Stimulated activated CD4-positive, alpha-beta T cell treated with anti-CD3 and anti-CD28 coated beads, Interleukin-15, amount 100 ng/mL, for 1 hour (primary cell): Measurements from ENCODE around the gene TNFRSF18.
"Not testable (repeated sequence)": the region's sequence is repeated elsewhere in the genome, so short reads cannot be mapped to it uniquely, and the experiment has no call there.

Source experiments
- DNase-seq, 2 donors: peaks; one replicate each; pipeline ENCODE4 v3.0.0-alpha.2; 2020; ENCODE audit warnings: low read depth in 1 of 2, low spot score in 1 of 2

TNFRSF18 gene

DNA sequence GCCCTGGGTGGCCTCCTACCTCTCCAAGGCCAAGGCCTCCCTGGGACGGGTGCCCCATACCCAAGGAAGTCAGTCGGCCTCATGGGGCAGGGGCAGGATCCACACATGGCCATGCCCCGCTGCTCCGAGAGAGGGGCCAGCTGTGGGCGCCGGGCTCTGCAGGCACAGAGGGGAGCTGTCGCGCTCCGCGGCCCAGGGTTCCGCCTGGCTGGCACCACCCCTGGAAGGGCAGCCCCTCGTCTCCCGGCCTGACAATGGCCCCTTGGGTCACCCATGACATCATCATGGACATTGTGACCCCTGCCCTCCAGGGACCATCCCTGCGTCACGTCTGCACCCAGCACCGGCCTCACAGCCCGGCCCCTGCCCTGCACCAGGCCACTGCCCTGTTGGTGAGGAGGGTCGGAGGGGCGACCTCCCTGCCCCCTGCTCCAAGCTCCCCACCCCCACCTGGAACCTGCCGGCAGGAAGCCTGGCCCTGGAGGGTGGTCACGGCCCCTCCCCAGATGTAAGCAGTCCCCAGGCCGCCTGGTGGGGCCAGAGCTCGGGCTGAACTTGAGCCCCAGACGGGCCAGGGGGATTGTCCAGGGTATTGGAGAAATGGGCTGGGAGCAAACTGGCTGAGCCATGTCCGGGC, 26.9 kb downstream of the TNFRSF18 start:
- DNase-seq: no peak

DNA sequence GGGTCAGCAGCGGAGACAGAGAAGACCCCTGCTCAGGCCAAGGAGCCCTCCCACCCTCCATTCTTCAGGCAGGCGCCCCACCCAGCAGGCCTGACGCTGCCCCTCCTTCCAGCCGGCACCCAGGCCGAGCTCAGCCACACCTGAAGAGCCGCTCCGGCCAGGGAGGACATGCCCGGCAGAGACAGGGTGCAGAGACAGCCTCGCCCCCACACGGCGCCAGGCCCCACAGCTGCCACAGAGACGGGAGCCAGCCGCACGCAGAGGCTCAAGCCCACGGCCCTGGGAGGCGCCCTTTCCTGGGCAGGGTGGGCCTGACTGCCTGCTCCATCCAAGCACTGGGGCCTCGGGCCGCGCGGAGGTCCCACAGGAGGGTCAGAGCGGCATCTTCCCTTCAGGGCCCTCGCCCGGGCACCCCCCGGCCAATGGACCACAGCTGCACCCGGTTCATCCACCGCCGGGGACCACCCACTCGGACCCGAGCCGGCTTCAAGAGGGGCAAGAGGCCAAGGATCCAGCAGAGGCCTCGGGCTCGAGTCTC, 27.5 kb downstream of the TNFRSF18 start:
- DNase-seq: no peak

DNA sequence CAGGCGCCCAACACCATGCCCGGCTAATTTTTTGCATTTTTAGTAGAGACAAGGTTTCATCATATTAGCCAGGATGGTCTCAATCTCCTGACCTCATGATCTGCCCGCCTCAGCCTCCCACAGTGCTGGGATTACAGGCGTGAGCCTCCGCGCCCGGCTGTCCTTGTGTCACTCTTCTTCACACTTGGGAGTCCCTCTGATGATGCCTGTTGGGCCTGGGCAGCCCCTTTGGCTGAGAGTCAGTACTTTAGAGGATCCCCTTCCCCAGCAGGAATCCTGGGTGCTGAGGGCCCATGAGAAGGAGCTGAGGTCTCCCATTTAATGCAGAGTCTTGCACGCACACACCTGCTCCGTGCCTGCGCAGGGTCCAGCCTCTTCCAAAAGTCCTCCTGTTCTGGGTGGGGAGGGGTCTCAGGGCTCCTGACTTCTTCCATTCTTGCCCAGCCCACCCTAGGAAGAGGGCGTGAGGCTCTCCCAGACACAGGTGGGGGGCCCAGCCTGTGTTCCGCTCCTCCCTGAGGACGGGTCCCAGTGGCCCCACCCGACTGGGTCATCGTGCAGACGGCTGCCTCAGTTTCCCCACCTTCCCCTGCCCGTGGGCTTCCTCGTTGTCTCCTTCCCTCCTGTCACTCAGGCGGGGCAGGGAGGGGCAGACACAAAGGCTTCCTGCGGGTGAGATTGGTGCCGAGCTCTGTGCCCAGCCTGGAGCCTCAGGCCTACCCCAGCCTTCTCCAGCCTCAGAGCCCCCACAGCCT, 28.8 kb downstream of the TNFRSF18 start:
- no peak for DNase-seq

DNA sequence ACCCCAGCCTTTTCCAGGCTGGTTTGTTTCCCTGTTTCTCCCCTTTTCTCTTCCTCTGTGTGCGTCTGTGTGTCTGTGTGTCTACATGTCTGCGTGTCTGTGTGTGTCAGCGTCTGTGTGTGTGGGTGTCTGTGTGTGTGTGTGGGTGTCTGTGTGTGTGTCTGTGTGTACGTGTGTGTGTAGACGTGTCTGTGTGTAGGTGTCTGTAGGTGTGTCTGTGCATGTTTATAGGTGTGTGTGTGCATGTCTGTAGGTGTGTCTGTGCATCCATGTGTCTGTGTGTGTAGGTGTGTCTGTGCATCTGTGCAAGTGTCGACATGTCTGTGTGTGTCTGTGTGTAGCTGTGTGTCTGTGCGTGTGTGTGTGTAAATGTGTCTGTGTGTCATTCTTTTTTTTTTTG, 29.5 kb downstream of the TNFRSF18 start:
- no peak for DNase-seq

DNA sequence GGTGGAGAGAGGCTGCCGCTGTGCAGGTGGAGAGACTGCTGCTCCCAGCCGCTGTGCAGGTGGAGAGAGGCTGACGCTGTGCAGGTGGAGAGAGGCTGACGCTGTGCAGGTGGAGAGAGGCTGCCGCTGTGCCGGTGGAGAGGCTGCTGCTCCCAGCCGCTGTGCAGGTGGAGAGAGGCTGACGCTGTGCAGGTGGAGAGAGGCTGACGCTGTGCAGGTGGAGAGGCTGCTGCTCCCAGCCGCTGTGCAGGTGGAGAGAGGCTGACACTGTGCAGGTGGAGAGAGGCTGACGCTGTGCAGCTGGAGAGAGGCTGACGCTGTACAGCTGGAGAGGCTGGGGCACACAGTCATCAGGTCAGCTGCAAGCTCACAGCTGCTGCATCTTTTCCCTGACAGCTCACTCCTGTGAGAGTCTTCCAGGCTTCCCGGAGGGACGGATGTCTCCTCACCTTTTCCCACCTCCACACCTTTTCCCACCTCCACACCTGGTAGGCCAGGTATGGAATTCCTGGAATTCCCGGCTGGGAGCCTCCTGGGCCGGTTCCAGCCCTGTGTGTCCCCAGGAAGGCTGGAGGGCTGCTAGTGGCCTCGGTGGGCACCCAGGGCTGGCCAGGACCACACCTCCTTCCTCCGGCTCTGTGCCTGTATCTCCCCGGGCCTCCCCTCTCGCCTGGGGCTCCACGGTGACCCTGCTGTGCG, 30.2 kb downstream of the TNFRSF18 start:
- not testable (repeated sequence) for DNase-seq

DNA sequence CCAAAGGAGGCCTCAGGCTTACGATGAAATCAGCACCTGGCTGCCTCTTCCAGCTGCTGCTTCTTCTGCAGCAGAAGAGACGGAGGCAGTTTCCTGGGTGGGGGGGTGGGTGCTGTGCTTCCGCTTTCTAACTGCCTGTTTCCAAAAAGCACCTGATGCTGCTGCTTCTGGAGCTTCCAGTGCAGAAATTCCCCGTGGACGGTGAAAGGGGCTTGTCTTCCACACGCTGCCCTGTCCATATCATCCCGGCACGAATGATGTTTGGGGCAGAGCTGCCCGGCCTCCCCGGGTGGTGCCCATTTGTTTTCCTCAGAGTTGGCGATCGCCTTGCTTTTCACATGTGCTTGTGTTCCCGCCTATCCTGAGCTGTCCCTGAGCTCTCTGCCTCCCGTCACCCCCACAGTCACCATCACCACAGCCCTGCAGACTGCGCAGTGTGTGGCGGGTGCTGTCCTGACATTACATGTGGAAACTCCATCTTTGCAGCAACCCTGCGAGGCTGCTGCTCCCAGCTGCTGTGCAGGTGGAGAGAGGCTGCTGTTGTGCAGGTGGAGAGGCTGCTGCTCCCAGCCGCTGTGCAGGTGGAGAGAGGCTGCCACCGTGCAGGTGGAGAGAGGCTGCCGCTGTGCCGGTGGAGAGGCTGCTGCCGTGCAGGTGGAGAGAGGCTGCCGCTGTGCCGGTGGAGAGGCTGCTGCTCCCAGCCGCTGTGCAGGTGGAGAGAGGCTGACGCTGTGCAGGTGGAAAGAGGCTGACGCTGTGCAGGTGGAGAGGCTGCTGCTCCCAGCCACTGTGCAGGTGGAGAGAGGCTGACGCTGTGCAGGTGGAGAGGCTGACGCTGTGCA, 30.9 kb downstream of the TNFRSF18 start:
- no peak for DNase-seq

DNA sequence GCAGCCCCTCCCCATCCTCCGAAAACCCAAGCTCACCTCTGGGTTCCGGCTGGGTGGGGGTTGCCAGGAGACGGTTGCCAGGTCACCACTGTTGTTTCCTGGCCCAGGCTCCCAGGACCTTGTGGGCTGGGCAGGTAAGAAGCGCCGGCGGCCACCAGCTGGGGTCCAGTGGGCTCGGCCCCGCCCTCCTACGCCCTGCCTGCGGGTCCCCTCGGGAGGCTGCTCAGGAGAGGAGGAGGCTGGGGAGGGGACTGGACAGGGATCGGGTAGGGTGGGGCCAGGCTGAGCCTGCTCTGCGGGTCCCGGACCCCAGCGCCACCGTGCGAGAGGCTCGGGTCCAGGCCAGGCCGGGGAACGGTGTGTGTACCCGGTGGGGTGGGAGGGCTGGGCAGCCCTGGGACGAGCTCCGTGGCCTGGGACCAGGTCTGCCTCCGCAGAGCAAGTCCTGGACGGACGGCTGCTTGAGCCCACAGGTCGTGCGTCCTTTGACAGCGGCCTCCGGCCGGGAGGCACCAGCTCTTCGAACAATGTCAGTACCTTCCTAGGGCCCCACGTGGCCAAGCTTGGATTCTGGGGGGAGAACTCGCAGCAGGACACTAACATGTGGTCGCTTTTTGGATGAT, 32.5 kb downstream of the TNFRSF18 start, which contains the start of gene TTLL10:
Gene TTLL10, plus strand, starts transcription at position 88 of the 623 bp plus-strand sequence. CDS start 5,336 bp downstream, outside the sequence.
- no peak for DNase-seq

DNA sequence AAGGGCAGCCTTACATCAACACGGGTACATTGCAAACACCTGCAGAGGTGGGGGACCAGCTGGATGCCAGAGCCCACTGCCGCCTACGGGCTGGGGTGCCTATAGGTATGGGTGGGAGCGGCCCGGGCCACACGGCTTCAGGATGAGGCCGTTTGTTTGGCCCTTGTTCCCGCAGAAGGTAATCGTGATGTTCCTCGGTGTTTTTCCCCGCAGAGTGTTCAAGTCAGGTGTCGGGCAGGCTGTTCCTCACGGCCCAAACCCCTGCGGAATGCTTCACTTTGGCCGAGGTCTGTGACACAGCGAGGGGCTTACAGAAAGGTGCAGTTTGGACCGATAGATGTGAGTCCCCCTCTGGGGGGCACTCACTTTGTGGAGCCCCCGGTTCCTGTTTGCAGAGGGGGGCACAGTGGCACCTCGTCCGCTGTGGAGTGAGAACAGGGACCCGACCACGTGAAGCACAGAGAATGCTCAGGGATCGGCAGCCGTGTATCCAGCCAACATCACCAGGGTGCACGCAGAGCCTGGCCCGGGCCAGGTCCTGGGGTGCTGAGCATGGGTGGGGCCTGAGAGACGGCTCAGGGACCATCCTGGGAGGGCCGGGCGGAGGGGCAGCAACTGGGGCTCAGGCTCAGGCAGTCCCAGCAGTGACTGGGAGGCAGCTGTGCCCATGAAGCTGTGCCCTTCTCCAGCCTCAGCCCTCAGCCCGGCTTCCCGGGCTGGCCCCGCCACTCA, 33.2 kb downstream of the TNFRSF18 start:
- DNase-seq: no peak

DNA sequence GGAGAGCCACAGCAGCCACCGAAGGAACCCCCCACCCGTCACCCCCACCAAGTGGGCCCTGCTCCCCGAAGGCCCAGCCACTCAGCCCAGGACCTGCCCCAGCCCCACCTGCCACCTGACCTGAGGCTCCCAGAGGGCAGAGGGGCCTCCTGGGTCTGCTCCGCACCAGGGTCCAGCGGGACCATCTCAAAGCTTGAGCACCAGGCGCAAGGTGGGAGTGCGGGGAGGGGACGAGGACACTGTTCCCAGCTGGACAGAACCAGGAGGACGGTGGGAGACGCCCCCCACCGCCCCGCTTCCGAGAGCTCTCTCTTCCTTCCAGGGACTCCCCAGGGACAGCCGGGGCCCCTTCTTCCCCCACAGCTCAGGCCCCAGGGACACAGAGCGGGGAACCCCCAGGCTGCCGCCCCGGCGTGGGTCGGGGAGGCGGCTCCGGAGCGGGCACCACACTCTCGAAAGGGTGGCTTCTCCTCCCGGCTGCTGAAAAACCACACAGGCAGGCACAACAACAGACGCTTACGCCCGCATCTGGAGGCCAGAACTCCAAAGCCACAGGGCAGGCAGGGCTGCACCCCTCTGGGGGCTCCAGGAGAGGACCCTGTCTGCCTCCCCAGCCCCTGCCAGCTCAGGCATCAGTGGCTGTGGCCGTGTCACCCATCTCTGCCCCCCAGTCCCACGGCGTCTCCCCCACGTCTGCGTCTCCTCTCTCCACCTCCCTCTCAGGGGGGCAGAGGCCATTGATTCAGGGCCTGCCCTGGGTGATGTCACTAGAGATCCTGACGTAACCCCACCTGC, 34.6 kb downstream of the TNFRSF18 start:
- no peak for DNase-seq

DNA sequence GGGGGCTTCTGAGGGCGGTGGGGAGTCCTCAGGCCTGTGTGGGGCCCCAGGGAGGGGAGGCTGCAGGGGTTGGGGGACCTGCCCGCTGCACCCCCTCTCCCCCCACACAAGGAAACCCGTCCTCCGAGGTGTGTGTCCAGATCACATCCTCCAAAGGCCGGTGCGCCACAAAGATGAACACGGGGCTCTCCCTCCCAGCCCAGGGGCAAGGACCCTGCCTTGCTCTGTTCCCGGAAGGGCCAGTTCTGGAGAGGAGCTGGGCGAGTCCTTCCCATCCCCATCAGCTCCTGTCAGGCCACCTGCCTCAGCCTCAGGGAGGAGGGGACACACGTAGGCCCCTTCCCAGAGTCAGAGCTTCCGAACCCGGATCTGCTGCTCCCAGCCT, 35.2 kb downstream of the TNFRSF18 start:
- DNase-seq: no peak

DNA sequence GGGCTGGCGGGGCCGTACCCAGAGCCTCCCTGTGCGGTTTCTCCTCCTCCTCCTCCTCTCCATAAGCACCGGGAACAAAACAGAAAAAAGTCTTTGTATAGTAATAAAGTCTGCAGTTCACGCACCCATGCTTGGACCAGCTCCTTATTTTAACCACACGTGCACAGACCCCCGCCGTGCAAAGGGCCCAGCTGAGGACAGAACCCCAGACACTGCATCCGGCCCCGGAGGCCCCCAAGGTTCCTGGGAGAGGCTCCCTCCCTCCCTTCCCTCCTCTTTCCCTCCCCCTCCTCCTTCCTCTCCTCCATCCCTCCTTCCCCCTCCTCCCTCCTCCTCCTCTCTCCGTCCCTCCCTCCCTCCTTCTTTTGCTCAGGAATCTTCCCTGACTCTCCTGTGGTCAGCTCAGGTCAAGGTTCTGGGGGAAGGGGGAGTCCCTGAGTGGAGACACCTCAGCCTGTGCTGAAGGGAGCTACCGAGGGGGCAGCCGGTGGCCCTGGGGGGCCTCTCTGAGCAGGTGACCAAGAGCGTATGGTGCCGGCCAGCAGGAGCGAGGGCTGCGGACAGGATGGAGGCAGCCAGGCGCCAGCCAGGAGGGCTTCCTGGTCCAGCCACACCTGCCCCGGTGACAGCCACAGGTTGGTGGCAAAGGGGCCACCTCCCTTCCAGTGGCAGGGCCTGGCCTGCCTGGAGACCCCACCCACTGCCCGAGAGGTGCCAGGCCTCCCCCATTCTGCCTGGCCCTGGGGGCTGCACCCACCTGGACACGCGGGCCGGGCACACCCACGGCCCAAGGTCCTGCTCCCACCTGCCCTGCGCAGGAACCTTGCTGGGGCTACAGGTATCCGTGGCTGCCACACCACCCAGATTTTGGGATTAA, 35.9 kb downstream of the TNFRSF18 start:
- DNase-seq: no peak

DNA sequence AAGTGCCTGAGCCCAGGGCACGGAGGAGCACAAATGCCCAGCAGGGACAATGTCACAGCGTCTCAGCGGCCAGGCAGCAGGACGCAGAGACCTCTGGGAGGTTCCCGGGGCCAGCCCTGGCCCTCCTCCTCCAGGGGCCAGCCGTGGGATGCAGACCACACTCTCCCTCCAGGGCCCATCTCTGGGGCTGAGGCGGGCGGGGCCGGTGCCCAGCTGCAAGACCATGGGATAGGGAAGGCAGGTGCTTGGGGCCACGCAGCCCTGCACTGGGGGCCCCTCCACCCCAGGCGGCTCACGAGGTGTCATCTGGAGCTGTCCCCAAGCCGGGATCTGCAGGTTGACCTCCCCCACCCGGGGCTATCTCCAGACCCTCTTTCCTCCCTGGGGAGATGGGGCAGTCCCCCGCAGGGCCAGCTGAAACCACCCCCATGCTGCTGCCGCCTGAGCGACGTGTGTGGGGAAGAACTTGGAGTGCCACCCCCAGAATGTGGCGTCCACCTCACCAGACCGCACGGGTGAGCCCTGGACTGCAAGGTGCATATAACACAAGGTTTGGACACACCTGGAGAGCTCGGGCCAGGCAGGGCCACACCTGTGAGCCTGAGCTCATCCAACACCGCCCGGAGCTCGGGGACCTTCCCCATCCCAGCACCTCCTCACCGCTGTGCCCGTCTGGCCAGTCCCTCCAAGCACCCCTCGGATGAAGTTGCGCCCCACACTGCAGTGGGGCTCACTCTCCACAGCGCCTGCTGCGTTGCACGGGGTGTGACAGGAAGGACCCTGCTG, 36.8 kb downstream of the TNFRSF18 start:
- DNase-seq: no peak

DNA sequence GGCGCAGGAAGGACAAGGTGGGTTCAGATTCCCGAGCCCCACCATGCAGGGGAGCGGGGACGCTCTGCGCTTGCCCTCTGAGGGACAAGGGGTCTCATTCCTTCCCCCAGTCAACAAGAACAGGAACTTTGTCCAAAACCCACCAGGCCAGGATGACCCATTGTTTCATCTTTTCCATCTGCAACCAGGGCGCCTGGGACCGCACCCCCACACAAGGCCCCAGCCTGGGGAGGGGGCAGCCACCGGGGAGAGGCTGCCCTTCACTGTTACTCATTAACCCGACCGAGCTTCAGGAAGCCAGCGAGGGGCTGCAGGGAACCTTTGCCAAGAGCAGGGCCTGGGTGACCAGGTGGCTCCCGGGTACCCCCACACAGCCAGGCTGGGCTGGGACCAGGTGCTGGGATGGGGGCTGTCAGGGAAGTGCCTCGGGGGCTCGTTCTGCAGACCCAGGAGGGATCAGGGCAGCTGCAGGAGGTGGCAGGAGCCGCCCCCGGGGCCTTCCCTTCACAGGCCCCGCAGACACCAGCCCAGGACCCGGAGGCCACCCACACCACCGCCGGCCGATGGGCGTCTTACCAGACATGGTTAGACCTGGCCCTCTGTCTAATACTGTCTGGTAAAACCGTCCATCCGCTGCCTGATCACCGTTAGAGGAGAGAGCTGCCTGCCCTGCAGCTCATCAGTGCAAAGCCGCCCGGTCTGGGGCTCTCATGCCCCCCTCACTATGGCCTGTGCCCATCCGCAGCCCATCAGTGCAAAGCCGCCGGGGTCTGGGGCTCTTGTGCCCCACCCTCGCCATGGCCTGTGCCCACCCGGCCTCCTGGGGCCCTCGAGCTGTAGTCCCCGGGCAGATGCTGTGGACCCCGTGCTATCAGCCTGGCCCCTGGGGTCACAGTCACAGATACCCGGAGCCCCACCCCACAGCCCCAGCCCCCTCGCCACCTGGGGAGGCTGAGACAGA, 37.7 kb downstream of the TNFRSF18 start:
- DNase-seq: no peak

DNA sequence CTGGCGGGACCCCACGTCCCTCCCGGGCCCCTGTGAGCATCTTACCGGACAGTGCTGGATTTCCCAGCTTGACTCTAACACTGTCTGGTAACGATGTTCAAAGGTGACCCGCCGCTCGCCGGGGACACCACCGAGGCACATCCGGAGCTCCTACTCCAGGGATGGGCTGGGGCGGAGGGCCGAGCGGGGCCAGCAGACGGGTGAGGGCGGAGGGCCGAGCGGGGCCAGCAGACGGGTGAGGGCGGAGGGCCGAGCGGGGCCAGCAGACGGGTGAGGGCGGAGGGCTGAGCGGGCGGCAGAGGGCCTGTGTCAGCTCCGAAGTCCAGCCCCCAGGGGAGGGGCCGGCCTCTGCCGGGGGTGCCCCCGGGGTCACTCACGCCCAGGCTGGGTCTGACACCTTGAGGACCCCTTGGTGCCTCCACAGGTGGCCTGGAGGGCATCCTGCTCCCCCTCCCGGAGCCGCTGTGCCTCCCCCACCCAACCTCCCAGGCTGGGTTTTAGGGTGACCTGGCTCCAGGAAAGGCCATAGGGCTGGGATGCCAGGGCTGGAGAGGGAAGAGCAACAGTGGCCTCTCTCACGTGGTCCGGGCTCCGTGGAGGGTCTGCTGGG, 38.4 kb downstream of the TNFRSF18 start:
- DNase-seq: no peak

DNA sequence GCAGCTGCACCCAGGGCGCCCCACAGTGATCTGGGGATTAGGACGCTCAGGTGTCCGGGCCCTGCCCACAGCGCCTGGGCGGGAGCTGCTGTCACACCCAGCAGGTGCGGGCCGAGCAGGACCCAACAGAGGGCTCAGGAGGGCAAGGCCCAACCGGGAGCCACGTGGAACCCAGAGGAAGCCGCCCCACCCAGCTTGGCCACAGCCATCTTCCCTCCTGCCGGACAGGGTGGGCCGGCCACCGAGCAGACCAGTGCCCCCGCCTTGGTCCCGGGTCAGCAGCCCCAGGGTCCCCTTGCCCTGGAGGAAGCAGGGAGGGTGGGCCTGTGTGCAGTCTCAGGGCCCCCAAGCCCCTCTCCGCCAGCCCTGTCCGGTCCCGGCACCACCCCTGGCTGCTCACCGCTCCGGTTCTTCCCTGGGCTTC, 39.0 kb downstream of the TNFRSF18 start:
- DNase-seq: no peak
